ENCODE results near the gene BABAM2. TPM values are rescaled to one million over a fixed set of nuclear protein-coding genes. Genes with fewer than 3 reads are reported as not detected.

The BABAM2 gene
- total RNA-seq (2022) (45.1 and 57.6 TPM in 2 replicates), Bru-seq, nascent RNA (percentile 84 among the genes with signal in this experiment), BruChase-seq, experiment 1, labeled RNA remaining after a 6-hour chase (percentile 68 among the genes with signal in this experiment), BruChase-seq, experiment 2, labeled RNA remaining after a 2-hour chase (percentile 72 among the genes with signal in this experiment)
- long read RNA-seq, transcript BABAM2-203 (13 exons, 1,686 nt), result minor isoform, 7 of 106 reads
- long read RNA-seq, transcript BABAM2-204 (12 exons, 1,657 nt), result major isoform, 46 of 106 reads
- long read RNA-seq, transcript BABAM2-201 (13 exons, 1,681 nt), result minor isoform, 9 of 106 reads
- long read RNA-seq, partial matches to known transcripts, result 6 of 106 reads
- long read RNA-seq, other reads (novel, unspliced or antisense), result 34 of 106 reads

DNA sequence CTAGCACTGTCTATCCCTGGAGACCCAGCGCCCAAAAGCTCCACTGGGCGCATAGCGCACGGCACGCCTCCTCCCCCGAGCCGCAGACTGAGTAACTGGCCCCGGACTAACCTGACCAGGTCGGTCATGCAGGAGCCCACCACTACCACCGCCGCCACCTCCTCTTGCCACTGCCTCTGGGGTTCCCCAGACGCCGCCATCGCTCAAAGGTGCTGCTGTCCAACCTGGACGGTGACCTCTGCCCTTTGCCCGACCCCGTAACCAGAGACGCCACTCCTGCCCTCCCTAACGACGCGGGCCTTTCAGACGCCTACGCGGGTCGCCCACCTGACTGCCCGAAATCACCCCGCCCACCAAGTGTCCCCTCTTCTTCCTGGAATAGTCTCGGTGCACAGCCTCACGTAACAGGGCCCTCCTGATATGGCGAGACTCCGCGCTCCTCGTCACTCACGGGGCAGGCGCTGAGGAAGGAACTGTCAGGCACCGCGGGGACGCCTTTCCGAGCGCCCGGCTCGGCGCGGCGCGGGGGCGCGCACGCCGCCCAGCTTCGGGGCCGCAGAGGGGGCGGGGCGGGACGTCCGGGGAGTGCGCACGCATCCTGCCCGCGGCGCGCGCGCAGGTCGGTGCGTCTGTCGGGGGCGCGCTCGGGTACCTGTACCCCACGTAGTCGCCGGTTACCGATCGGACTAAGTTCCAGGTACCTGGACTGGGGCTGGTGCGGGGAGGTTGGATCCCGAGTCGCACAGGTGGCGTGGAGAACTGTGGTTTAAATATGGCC lies at the start of gene BABAM2, which contains the start of gene RBKS:
Gene BABAM2 (plus strand): TSS at position 584 of the 778 bp plus-strand sequence. CDS start 3,828 bp downstream, outside the sequence.
Gene RBKS (minus strand): TSS at position 242 of the 778 bp plus-strand sequence. CDS start 42 bp downstream, at position 200.
- POLR2A ChIA-PET, result interaction anchor here (0.6 to 5.7 kb wide), 37 partner anchors 19 to 686 kb away, joined by 3 to 45 read pairs (median 4); partner anchors contain the start of genes FOSL2 and MRPL33
- BruUV-seq (replicated peaks), result no TSS peak
- Mint-ChIP-seq H3K4me3 (ENCODE audit: unreplicated experiment) (peak within 1 kb of the TSS; percentile 99), H3K9me3 (ENCODE audit: unreplicated experiment) (no peaks in the 10 kb centered on the region), H3K4me1 (ENCODE audit: insufficient read depth, unreplicated experiment) (peaks cover 36% of the 10 kb centered on the region), H3K36me3 (ENCODE audit: insufficient read depth, unreplicated experiment) (peaks cover 33% of the 10 kb centered on the region), H3K27ac (ENCODE audit: low read depth, unreplicated experiment) (peak within 1 kb of the TSS; percentile 100), H3K27me3 (ENCODE audit: insufficient read depth, unreplicated experiment) (no peaks in the 10 kb centered on the region)
- peak; percentile 83 for DNase-seq (ENCODE audit: unreplicated experiment)
- CTCF ChIA-PET, result interaction anchor here (0.6 to 1.8 kb wide), 4 partner anchors 87 to 207 kb away, joined by 3 to 4 read pairs (median 4); no protein-coding TSS in a partner anchor
- TF ChIP-seq, protein P1, sequence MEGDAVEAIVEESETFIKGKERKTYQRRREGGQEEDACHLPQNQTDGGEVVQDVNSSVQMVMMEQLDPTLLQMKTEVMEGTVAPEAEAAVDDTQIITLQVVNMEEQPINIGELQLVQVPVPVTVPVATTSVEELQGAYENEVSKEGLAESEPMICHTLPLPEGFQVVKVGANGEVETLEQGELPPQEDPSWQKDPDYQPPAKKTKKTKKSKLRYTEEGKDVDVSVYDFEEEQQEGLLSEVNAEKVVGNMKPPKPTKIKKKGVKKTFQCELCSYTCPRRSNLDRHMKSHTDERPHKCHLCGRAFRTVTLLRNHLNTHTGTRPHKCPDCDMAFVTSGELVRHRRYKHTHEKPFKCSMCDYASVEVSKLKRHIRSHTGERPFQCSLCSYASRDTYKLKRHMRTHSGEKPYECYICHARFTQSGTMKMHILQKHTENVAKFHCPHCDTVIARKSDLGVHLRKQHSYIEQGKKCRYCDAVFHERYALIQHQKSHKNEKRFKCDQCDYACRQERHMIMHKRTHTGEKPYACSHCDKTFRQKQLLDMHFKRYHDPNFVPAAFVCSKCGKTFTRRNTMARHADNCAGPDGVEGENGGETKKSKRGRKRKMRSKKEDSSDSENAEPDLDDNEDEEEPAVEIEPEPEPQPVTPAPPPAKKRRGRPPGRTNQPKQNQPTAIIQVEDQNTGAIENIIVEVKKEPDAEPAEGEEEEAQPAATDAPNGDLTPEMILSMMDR (IDR thresholded peaks at IDR 0.05; ENCODE audit: unreplicated experiment), result no peak
- intact Hi-C loops (cut with micrococcal nuclease), result loop anchor here (2.0 to 5.0 kb wide), 5 partner anchors 64 to 504 kb away; no protein-coding TSS in a partner anchor

DNA sequence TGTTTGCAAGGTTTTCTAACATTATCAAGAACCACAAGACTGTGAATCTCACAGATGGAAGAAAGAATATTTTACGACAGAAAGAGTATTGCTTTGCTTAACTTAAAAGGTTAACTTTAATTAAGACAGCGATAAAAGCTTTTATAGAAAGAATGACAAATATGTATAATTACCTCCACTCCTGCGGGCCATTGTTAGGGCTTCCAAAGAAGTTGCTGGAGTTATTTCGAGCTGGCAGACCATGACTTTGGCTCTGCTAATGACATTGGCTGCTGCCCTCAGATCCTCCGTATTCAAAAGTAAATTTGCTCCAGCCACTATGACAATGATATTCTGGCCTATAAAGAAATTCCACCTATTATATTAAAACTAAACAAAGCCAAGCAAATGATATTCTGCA lies 47.6 kb upstream of the BABAM2 start:
- TF ChIP-seq, protein P1 (IDR thresholded peaks at IDR 0.05; ENCODE audit: unreplicated experiment), result no peak
- no peak overlapping the region for H3K27ac Mint-ChIP-seq (ENCODE audit: low read depth, unreplicated experiment)
- intact Hi-C loops (cut with micrococcal nuclease), result no loop called here
- CTCF ChIA-PET, result interaction anchor here (0.6 to 1.2 kb wide), 2 partner anchors 9 to 12 kb away, joined by 3 to 4 read pairs; no protein-coding TSS in a partner anchor
- H3K4me3 Mint-ChIP-seq (ENCODE audit: unreplicated experiment), result no peak overlapping the region
- DNase-seq (ENCODE audit: unreplicated experiment), result no peak
- H3K36me3 Mint-ChIP-seq (ENCODE audit: insufficient read depth, unreplicated experiment), result no peaks in the 10 kb centered on the region
- POLR2A ChIA-PET, result interaction anchor here (0.6 to 1.6 kb wide), 5 partner anchors 10 to 404 kb away, joined by 3 to 7 read pairs (median 3); no protein-coding TSS in a partner anchor
- H3K9me3 Mint-ChIP-seq (ENCODE audit: unreplicated experiment), result no peaks in the 10 kb centered on the region
- H3K27me3 Mint-ChIP-seq (ENCODE audit: insufficient read depth, unreplicated experiment), result no peaks in the 10 kb centered on the region
- H3K4me1 Mint-ChIP-seq (ENCODE audit: insufficient read depth, unreplicated experiment), result peaks cover 16% of the 10 kb centered on the region
- BruUV-seq (replicated peaks), result no TSS peak

DNA sequence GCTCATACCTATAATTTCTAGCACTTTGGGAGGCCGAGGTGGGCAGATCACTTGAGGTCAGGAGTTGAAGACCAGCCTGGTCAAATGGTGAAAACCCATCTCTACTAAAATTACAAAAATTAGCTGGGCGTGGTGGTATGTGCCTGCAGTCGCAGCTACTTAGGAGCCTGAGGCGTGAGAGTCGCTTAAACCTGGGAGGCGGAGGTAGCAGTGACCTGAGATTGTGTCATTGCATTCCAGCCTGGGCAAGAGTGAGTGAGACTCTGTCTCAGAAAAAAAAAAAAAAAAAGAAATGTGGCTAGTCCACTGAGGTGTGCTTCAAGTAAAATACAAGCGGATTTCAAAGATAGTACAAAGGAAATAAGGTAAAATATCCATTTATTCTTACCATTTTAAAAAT lies 46.5 kb upstream of the BABAM2 start:
- Mint-ChIP-seq H3K4me3 (ENCODE audit: unreplicated experiment) (no peak overlapping the region), H3K4me1 (ENCODE audit: insufficient read depth, unreplicated experiment) (peaks cover 16% of the 10 kb centered on the region), H3K27ac (ENCODE audit: low read depth, unreplicated experiment) (peak overlapping the region; percentile 66), H3K9me3 (ENCODE audit: unreplicated experiment) (no peaks in the 10 kb centered on the region), H3K27me3 (ENCODE audit: insufficient read depth, unreplicated experiment) (no peaks in the 10 kb centered on the region), H3K36me3 (ENCODE audit: insufficient read depth, unreplicated experiment) (no peaks in the 10 kb centered on the region)
- no TSS peak for BruUV-seq (replicated peaks)
- ChIA-PET POLR2A (interaction anchor here (0.6 to 2.2 kb wide), 5 partner anchors 11 to 453 kb away, joined by 3 to 7 read pairs (median 5); no protein-coding TSS in a partner anchor), CTCF (interaction anchor here (0.7 to 2.0 kb wide), 2 partner anchors 9 to 11 kb away, joined by 3 to 7 read pairs; no protein-coding TSS in a partner anchor)
- no peak for DNase-seq (ENCODE audit: unreplicated experiment)
- intact Hi-C loops (cut with micrococcal nuclease), result no loop called here
- TF ChIP-seq, protein P1 (IDR thresholded peaks at IDR 0.05; ENCODE audit: unreplicated experiment), result no peak

Data from MCF 10A (cell line).